ENCODE measurements around the gene USP46.

DNA sequence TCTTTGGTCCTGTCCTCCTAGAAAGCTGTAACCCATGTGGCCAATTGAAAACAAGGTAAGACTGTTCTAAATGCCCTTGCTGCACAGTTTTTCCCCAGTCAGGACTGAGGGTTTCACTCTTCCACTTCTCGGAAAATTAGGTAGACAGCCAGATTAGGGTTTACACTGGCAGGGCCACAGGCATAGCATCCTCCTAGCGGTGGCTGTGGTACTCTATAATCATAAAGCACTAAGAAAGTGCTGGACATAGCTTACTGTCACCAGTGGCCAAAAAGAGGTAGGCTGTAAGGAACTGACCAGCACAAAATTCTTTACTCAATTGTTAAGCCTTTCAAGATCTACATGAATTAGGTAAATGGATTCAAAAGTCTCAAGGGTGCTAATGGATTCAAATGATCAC, 11.6 kb upstream of the USP46 start:
- TF ChIP-seq, protein P1, sequence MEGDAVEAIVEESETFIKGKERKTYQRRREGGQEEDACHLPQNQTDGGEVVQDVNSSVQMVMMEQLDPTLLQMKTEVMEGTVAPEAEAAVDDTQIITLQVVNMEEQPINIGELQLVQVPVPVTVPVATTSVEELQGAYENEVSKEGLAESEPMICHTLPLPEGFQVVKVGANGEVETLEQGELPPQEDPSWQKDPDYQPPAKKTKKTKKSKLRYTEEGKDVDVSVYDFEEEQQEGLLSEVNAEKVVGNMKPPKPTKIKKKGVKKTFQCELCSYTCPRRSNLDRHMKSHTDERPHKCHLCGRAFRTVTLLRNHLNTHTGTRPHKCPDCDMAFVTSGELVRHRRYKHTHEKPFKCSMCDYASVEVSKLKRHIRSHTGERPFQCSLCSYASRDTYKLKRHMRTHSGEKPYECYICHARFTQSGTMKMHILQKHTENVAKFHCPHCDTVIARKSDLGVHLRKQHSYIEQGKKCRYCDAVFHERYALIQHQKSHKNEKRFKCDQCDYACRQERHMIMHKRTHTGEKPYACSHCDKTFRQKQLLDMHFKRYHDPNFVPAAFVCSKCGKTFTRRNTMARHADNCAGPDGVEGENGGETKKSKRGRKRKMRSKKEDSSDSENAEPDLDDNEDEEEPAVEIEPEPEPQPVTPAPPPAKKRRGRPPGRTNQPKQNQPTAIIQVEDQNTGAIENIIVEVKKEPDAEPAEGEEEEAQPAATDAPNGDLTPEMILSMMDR (conservative IDR thresholded peaks at IDR 0.05; ENCODE audit: low read depth, low read length): no peak
- no peak for TF ChIP-seq EZH2 (IDR thresholded peaks at IDR 0.05; ENCODE audit: borderline replicate concordance, low read depth, low read length, poor library complexity, severe bottlenecking)
